Hematopoietic multipotent progenitor cell treated with erythropoietin and hydrocortisone succinate and interleukin-3 and kit ligand, for 17 days (in vitro differentiated cells): Measurements from ENCODE around the gene AUH.

Experiments used
- DNase-seq: peaks from one replicate; pipeline ENCODE4 v3.0.0-alpha.2; 2015; ENCODE audit warnings: low spot score

Gene AUH

DNA sequence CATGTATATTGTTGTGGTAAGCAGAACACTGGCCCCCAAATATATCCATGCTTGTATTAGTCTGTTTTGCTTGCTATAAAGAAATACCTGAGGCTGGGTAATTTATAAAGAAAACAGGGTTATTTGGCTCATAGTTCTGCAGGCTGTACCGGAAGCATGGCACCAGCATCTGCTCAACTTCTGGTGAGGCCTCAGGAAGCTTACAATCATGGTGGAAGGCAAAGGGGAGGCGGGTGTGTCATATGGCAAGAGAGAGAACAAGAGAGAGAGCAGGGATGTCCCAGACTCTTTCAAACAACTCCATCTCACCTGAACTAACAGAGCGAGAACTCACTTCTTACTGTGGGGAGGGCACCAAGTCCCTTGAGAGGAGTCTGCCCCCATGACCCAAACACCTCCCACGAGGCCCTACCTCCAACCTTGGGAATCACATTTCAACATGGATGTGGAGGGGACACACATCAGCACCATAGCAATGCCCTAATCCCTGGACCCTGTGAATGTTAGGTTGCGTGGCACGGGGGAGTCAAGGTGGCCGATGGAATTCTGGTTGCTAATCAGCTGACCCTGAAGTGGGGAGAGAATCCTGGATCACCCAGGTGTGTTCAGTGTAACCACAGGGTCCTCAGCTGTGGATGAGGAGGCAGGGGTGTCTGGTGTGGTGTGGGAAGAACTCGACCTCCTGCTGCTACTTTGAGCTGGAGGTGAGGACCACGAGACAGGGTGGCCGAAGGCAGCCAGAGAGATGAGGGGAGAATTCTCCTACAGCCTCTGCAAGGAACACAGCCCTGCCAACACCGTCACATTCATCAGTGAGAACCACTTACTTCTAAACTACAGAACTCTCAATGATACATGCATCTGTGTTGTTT, 172.8 kb downstream of the AUH start:
- no peak for DNase-seq

GRCh38 chr9:91187965-91188344, 173.8 kb downstream of the AUH start:
- no peak for DNase-seq

DNA sequence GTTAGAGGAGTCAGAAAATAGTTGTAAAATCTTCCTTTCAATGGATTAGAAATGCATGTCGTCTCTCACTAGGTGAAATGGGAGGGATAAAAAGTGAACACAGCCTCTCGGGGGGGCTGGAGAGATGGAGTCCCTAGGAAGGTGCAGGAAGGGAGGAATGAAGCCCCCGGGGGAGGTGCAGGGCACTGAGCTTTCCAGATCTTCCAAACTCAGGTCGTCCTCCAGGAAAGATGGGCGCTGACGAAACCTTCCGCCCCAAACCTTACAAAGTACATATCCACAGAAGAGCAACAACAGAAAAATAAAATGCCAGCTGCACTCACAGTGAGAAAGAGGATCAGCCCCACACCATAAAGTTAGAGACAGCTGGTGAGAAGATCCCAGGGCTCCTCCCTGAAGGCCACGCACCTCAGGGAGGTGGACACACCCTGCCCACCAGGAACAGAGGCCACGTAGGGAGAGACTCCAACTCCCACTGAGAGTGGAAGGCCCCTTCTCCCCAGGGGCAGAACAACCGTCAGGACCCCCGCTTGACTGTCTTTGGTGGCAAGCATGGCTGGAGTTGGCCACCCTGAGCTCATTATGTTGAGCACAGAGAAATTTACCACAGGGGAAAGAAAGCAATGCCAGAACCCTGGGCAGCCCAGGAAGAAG, 174.3 kb downstream of the AUH start:
- DNase-seq, result no peak

- no peak for DNase-seq
Measured at GRCh38 chr9:91186632-91187108, 175.0 kb downstream of the AUH start.

DNA sequence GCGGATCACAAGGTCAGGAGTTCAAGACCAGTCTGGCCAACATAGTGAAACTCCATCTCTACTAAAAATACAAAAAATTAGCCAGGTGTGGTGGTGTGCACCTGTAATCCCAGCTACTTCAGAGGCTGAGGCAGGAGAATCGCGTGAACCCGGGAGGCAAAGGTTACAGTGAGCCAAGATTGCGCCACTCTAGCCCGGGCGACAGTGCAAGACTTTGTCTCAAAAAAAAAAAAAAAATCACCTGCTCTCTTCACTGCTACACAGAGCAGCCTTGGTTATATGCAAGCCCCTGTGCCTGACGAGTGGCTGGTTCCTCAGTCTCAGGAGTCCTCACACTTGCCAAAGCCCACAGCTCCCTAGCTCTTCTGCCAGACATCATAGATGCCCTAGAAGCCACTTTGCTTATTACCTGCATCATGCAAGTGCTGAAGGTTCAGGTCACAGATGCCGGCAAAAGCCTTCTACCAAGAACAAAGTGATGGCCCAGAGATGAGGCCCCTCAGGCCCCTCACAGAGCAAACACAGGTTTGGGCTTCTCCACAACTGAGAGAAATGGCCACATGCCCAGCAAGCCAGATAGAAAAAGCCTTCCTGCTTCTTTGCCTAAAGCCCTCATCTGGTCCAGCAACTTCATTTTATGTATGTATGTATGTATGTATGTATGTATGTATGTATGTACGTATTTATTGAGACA, 176.4 kb downstream of the AUH start:
- DNase-seq, result no peak

DNA sequence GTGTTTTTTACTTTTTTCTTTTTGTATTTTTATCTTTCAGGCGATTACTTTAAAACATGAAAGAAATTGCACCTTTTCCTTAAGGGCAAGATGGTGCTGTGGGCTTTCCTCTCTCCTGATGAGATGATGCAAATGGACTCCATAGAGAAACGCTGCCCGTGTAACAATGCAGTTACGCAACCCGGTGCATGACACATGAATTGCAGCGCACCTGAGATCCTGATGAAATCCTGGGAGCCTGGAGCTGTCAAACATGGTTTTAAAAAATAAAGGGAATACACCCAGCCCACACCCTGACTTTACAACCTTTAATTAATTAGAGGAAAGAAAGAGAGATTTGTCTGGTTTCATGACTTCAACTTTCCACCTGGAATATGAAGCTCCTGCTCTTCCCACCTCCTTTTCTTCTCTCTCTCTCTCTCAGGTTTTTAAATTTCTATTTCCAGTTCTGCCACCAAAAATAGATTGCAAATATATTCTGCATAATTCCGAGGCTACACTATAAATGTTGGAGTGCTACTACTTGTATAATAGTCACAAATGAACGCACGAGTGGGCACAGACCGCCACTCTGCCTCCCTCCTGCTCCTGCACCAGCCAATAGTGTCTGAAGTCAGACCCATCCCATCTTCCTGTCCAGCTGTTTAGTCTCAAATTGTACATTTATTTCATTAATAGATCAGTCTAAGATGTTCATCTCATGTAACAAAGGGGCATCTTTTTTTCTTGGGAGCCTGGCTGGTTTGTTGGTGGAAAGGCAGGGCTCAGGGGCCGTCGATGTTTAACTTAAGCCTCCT, 179.1 kb downstream of the AUH start:
- DNase-seq, result no peak

GRCh38 chr9:91181541-91181940, 180.2 kb downstream of the AUH start:
- DNase-seq, result no peak

- no peak for DNase-seq
Measured at GRCh38 chr9:91180930-91181268, 180.8 kb downstream of the AUH start.

- no peak for DNase-seq
Measured at GRCh38 chr9:91180240-91180929, 181.3 kb downstream of the AUH start.

- DNase-seq, result no peak
Measured at GRCh38 chr9:91179237-91180138, 182.2 kb downstream of the AUH start.

DNA sequence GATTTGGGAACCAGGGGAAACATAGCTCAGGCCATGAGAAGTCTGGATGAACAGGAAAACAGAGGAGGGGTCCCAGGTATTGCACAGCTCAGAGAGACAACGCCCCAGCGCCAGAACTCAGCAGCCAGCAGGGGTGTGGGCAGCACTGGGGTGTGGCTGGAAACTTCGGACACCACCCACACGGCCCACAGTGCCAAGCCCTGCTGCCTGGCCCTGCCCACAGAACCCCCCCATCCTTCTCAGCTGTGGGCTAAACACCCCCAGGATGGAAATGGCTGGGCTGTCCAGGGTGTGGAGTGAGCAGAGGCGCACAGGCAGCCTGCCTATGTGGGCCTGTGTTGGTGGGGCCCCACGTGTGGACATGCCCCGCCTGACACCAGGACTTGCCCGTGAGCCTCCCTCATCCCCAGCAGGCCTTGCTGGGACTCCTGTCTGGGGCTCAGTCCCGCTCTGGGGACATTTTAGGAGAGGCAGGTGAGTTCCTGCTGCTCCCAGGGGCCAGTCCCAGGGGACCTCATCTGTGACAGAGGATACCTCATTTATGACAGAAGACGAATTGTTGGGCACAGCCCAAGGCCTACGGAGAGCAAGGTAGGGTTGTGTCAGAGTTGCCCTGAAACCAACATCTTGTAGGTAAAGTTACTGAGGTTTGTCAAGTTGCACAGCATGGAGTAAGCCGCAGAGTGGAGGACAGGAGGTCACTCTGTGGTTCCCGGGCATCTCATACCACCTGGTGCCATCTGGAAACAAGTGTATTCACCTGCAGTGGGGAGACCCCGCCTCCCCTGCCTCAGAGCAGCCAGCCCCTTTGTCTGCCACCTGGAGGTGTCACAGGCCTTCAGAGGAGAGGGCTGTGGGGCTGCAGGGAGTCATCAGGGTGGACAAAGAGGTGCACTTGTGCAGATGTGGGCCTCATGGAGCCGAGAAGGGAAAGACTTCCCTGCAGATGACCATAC, 183.2 kb downstream of the AUH start:
- DNase-seq, result no peak

GRCh38 chr9:91177661-91178280, 183.9 kb downstream of the AUH start:
- no peak for DNase-seq

DNA sequence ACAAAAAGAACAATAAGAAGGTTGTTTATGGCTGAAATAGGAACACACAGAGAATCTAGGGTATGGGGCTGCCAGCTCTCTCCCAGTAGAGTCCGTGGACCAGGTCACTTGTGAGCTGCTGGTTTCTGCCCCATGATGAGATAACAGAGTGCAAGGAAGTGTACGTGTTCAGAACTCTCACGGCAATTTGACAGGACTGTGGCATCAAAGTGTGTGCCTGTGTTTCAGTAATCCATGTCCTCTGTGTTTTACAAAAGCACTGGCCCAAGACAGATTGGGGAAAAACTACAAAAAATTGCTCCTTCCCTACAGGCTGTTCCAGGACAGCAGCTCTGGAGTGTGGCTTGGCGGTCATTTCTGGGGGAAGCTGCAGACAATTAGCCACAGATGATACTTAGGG, 184.6 kb downstream of the AUH start:
- DNase-seq, result no peak

GRCh38 chr9:91176426-91176825, 185.3 kb downstream of the AUH start:
- no peak for DNase-seq

DNA sequence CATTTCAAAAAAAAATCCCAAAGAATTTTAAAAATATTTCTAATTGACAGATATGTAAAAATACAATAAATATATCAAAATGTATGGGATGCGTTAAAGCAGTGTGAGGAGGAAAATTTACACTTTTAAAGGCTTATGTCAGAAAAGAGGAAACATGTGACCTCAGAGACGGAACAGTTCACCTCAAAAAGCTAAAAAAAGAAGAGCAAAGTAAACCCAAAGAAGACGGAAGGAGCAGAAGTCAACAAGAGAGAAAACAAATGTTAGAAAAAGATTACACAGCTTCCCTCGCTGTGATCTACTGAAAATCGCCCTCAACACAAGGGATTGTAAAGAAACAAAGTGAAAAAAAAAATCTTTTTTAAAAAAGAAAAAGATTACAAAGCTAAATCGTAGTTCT, 186.9 kb downstream of the AUH start:
- no peak for DNase-seq

DNA sequence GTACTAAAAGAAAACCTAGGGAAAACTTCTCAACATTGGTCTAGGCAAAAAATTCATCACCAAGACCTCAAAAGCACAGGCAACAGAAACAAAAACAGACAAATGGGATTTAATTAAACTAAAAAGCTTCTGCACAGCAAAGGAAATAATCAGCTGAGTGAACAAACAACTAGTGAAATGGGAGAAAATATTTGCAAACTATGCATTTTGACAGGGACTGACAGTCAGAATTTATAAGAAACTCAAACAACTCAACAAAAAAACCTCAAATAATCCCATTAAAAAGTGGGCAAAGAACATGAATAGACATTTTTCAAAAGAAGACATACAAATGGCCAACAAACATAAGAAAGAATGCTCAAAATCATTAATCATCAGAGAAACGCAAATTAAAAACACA, 189.4 kb downstream of the AUH start:
- no peak for DNase-seq

GRCh38 chr9:91170951-91171350, 190.8 kb downstream of the AUH start:
- DNase-seq, result no peak

- DNase-seq, result no peak
Measured at GRCh38 chr9:91166796-91167366, 194.8 kb downstream of the AUH start.
